Spleen (tissue), 7 donors: ENCODE measurements around the gene CAMKK1.

ENCODE experiments used
- POLR2A ChIP-seq, 3 donors: fragments of 450-650 bp; IDR thresholded peaks; one replicate each; pipeline ENCODE4 v1.5.1; 2017; ENCODE audit warnings: antibody characterized with exemption in 3 of 3, mild to moderate bottlenecking in 1 of 3
- POLR2AphosphoS5 ChIP-seq, 3 donors: sonication (generic); formaldehyde crosslinking; IDR thresholded peaks; one replicate each; pipeline ENCODE4 v1.5.1; 2017; ENCODE audit warnings: antibody characterized with exemption in 3 of 3
- TF ChIP-seq, protein P1 (sequence below), 11 experiments: fragments of 200-600 bp in 7 of 11; fragments of 450-650 bp in 4 of 11; sonication (generic) in 4 of 11; IDR thresholded peaks in 8 of 11; conservative IDR thresholded peaks in 3 of 11; 1 replicate in 7 of 11; 2 replicates in 4 of 11; pipeline versions ENCODE4 v1.4.0 to v1.8.0; 2016 to 2021; ENCODE audit warnings: antibody characterized with exemption in 11 of 11, inconsistent platforms in 4 of 11, mild to moderate bottlenecking in 1 of 11
- donor health status: DM: no; HTN: no; CAD: no; lungs with moderate emphysema.
- donor health status: DM: no; HTN: no; CAD: no.
- donor health status: DM: no; HTN: no; CAD: no.

DNA sequence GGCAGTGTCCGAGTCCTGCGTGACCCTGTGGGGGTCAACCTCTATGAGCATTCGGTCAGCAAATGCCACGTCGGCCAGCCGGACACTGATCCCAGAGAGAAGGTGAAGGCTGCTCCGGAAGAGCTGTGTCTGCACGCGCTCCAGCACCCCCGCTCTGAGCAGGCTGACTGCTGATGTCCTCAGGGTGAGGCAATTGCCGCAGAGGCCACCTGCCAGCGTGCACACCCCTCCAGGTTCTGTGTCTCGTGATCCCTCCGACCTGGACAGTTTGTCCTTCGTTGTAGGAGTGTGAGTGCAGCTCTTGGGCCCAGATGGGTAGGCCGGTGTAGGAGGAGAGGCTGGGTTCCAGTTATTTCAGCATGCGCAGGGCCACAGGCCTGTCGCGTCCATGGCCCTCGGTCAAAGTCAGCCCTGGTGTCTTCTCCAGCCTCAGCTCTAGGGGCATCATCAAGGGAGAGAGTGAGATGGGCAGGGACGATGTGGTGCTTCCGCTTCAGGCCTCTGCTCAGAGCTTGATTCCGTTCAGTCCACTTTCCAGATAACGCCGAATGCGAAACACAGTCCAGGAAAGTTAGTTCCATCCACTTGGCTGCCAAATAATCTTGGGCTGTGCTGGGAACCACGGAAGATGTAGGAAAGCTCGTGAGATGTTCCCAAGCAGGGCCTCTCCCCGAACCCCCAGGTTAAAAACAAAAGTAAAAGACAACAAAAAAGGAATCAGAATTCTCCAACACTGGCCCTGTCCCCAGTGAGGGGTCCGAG, 31.7 kb downstream of the CAMKK1 start:
- no peak for TF ChIP-seq POLR2AphosphoS5 (IDR thresholded peaks at IDR 0.05)
- TF ChIP-seq, protein P1, sequence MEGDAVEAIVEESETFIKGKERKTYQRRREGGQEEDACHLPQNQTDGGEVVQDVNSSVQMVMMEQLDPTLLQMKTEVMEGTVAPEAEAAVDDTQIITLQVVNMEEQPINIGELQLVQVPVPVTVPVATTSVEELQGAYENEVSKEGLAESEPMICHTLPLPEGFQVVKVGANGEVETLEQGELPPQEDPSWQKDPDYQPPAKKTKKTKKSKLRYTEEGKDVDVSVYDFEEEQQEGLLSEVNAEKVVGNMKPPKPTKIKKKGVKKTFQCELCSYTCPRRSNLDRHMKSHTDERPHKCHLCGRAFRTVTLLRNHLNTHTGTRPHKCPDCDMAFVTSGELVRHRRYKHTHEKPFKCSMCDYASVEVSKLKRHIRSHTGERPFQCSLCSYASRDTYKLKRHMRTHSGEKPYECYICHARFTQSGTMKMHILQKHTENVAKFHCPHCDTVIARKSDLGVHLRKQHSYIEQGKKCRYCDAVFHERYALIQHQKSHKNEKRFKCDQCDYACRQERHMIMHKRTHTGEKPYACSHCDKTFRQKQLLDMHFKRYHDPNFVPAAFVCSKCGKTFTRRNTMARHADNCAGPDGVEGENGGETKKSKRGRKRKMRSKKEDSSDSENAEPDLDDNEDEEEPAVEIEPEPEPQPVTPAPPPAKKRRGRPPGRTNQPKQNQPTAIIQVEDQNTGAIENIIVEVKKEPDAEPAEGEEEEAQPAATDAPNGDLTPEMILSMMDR (IDR thresholded peaks at IDR 0.05 in 8 of 11, conservative IDR thresholded peaks at IDR 0.05 in 3 of 11) = no peak
- no peak for TF ChIP-seq POLR2A (IDR thresholded peaks at IDR 0.05)
